Trophoblast cell (in vitro differentiated cells and primary cell): Measurements from ENCODE around the gene IFI27.

Experiments
- DNase-seq, 2 donors: peaks; one replicate each; pipeline ENCODE4 v3.0.0-alpha.2; 2016
- H2AFZ ChIP-seq: 2 replicates; pipeline ENCODE4 v1.6.1; 2013; ENCODE audit warnings: low read length, moderate library complexity, mild to moderate bottlenecking; ENCODE audit not compliant: insufficient read depth, poor library complexity
- H2AK5ac ChIP-seq: 2 replicates; pipeline ENCODE4 v1.6.1; 2013; ENCODE audit warnings: mild to moderate bottlenecking, low read length
- H2BK120ac ChIP-seq: 2 replicates; pipeline ENCODE4 v1.6.1; 2013; ENCODE audit warnings: low read length, mild to moderate bottlenecking, moderate library complexity; ENCODE audit not compliant: insufficient read depth, poor library complexity
- H2BK12ac ChIP-seq: 2 replicates; pipeline ENCODE4 v1.6.1; 2013; ENCODE audit warnings: mild to moderate bottlenecking, low read length, moderate library complexity
- H2BK5ac ChIP-seq: 2 replicates; pipeline ENCODE4 v1.6.1; 2013; ENCODE audit warnings: low read length, low read depth, moderate library complexity, mild to moderate bottlenecking; ENCODE audit not compliant: poor library complexity
- H3K14ac ChIP-seq: 2 replicates; pipeline ENCODE4 v1.6.1; 2013; ENCODE audit warnings: mild to moderate bottlenecking, low read length
- H3K18ac ChIP-seq: 2 replicates; pipeline ENCODE4 v1.6.1; 2013; ENCODE audit warnings: mild to moderate bottlenecking, low read length
- H3K23ac ChIP-seq: 2 replicates; pipeline ENCODE4 v1.6.1; 2013; ENCODE audit warnings: low read length
- H3K27ac ChIP-seq: 2 replicates; pipeline ENCODE4 v1.5.1; 2013; ENCODE audit warnings: low read depth, mild to moderate bottlenecking, inconsistent platforms, low read length, moderate library complexity
- H3K27me3 ChIP-seq: 2 replicates; pipeline ENCODE4 v1.6.1; 2013; ENCODE audit warnings: inconsistent platforms, mild to moderate bottlenecking, low read length, moderate library complexity; ENCODE audit not compliant: insufficient read depth
- H3K36me3 ChIP-seq, 2 experiments: 1 replicate in 1 of 2; 2 replicates in 1 of 2; pipeline ENCODE4 v1.6.1; 2013; ENCODE audit warnings: low read length in 2 of 2, mild to moderate bottlenecking in 2 of 2, moderate library complexity in 1 of 2; ENCODE audit not compliant: insufficient read depth in 2 of 2, control insufficient read depth in 1 of 2
- H3K4ac ChIP-seq: 2 replicates; pipeline ENCODE4 v1.6.1; 2013; ENCODE audit warnings: low read depth, mild to moderate bottlenecking, low read length, moderate library complexity
- H3K4me1 ChIP-seq, 2 experiments: 1 replicate in 1 of 2; 2 replicates in 1 of 2; pipeline ENCODE4 v1.6.1; 2013; ENCODE audit warnings: low read length in 2 of 2, mild to moderate bottlenecking in 2 of 2, moderate library complexity in 1 of 2; ENCODE audit not compliant: insufficient read depth in 2 of 2, control insufficient read depth in 1 of 2
- H3K4me2 ChIP-seq: 2 replicates; pipeline ENCODE4 v1.6.1; 2013; ENCODE audit warnings: inconsistent platforms, mild to moderate bottlenecking, low read length, moderate library complexity
- H3K4me3 ChIP-seq: 2 replicates; pipeline ENCODE4 v1.5.1; 2013; ENCODE audit warnings: mild to moderate bottlenecking, low read depth, low read length, inconsistent platforms
- H3K79me1 ChIP-seq: one replicate; pipeline ENCODE4 v1.6.1; 2013; ENCODE audit warnings: low read length
- H3K79me2 ChIP-seq: 2 replicates; pipeline ENCODE4 v1.6.1; 2013; ENCODE audit warnings: low read length, mild to moderate bottlenecking; ENCODE audit not compliant: control insufficient read depth, insufficient read depth, poor library complexity
- H3K9ac ChIP-seq: 2 replicates; pipeline ENCODE4 v1.6.1; 2013; ENCODE audit warnings: mild to moderate bottlenecking, low read length
- H3K9me3 ChIP-seq: 2 replicates; pipeline ENCODE4 v1.6.1; 2013; ENCODE audit warnings: low read depth, mild to moderate bottlenecking, control low read depth, inconsistent platforms, low read length; ENCODE audit not compliant: insufficient read depth
- H4K12ac ChIP-seq: 2 replicates; pipeline ENCODE4 v1.6.1; 2013; ENCODE audit warnings: low read depth, mild to moderate bottlenecking, low read length, moderate library complexity
- H4K8ac ChIP-seq: 2 replicates; pipeline ENCODE4 v1.6.1; 2013; ENCODE audit warnings: low read depth, mild to moderate bottlenecking, low read length, moderate library complexity
- H4K91ac ChIP-seq: one replicate; pipeline ENCODE4 v1.6.1; 2013; ENCODE audit warnings: low read depth, mild to moderate bottlenecking, low read length, moderate library complexity
- WGBS: extraction: QIAGEN DNeasy Blood & Tissue Kit; methylation state at CpG from one replicate; pipeline ENCODE4 v1.1.7; 2013; ENCODE audit warnings: missing lambda C conversion rate; ENCODE audit not compliant: insufficient read length, insufficient coverage; ENCODE audit errors: extremely low coverage; 5-methylcytosine and 5-hydroxymethylcytosine counted together

The IFI27 gene

DNA sequence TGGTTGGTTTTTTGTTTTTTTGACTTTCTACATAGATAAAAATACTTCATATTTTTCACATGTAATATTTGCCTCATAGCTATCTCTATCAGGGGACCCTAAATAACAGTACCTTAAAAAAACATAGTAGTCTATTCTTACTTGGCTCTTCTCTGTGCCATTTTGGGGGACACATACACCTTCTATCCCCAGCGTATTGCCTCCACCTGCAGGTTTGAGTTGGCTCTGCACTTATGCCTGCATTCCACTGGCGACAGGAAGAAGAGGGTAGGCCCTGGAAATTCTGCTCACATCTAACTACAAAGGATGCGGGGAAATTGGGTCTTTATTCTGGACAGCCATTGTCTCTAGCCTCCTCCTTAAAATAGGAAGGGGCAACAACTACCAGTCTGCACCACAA is 32.7 kb downstream of the IFI27 start:
- Histone ChIP-seq H3K14ac (no peak overlapping the region), H2BK12ac (no peak overlapping the region), H3K36me3 (no peaks in the 10 kb centered on the region), H4K8ac (no peak overlapping the region), H3K4me3 (no peak overlapping the region), H3K9ac (no peak overlapping the region), H3K4me2 (no peak overlapping the region), H2BK5ac (no peak overlapping the region), H2AK5ac (no peak overlapping the region), H3K9me3 (no peaks in the 10 kb centered on the region), H4K12ac (no peak overlapping the region), H3K18ac (no peak overlapping the region), H3K23ac (no peak overlapping the region), H4K91ac (no peak overlapping the region), H3K79me1 (no peaks in the 10 kb centered on the region), H2BK120ac (no peak overlapping the region), H2AFZ (no peak overlapping the region), H3K27ac (no peak overlapping the region), H3K4me1 (no peaks in the 10 kb centered on the region), H3K4ac (no peak overlapping the region), H3K79me2 (no peaks in the 10 kb centered on the region), H3K27me3 (no peaks in the 10 kb centered on the region)
- peak in 1 of 2 donors; percentile 4 for DNase-seq
- WGBS = no CpG with 5 or more reads among the region's 3 CpGs

DNA sequence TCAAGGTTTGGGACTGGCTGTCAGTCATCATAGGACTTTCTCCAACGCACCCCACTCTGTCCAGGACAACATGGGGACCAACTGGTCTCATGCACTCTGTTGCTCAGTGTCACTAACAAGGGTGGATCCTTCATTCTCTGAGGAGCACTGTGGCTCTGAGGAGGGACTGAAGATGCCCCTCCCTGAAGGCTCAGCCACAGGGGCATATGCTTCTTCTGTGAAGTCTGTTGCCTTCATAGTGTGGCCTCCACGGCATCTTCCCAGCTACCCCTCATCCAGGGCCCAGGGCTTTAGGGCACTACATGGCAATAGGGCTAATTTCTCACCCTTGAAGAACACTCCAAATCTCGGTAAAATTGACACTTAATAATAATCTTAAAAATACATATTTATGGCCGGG is 33.2 kb downstream of the IFI27 start:
- H3K9ac ChIP-seq = no peak overlapping the region

DNA sequence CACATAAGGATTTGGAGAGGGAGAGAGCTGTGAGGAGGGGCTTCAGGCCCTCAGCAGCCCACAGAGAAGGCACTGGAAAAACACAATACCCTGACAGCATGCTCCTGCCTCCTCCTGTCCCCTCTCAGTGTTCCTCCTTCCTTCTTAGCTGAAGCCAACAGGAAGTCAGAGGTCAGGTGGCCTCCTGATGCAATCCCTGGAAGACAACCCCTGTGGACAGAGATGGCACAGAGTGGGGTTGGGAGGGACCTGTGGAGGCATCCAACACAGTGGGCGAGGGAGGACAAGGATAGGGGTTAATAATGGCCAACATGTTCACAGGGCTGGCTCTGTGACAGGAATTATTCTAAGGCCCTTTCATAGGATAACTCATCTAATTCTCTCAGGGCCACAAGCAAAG is 34.2 kb downstream of the IFI27 start:
- no peak overlapping the region for H4K12ac ChIP-seq
- WGBS = no CpG with 5 or more reads among the region's 1 CpG
- H3K4me3 ChIP-seq = no peak overlapping the region
- no peak overlapping the region for H3K14ac ChIP-seq
- H3K27me3 ChIP-seq = no peaks in the 10 kb centered on the region
- H3K4me1 ChIP-seq = no peaks in the 10 kb centered on the region
- H3K4me2 ChIP-seq = no peak overlapping the region
- no peak overlapping the region for H2BK12ac ChIP-seq
- no peak overlapping the region for H3K4ac ChIP-seq
- H3K79me2 ChIP-seq = no peaks in the 10 kb centered on the region
- no peaks in the 10 kb centered on the region for H3K79me1 ChIP-seq
- no peak overlapping the region for H3K27ac ChIP-seq
- H2AK5ac ChIP-seq = no peak overlapping the region
- no peak for DNase-seq
- no peak overlapping the region for H3K9ac ChIP-seq
- no peak overlapping the region for H3K23ac ChIP-seq
- H2AFZ ChIP-seq = no peak overlapping the region
- H4K8ac ChIP-seq = peak overlapping the region; percentile 66
- no peak overlapping the region for H2BK5ac ChIP-seq
- no peak overlapping the region for H3K18ac ChIP-seq
- H3K9me3 ChIP-seq = no peaks in the 10 kb centered on the region
- no peak overlapping the region for H2BK120ac ChIP-seq
- no peaks in the 10 kb centered on the region for H3K36me3 ChIP-seq
- H4K91ac ChIP-seq = no peak overlapping the region

More for the DNA sequence above, 33.2 kb downstream of the IFI27 start:
- H2AFZ ChIP-seq = no peak overlapping the region
- no peak overlapping the region for H3K27ac ChIP-seq
- no peaks in the 10 kb centered on the region for H3K79me2 ChIP-seq
- DNase-seq = no peak
- H3K27me3 ChIP-seq = no peaks in the 10 kb centered on the region
- H2BK5ac ChIP-seq = no peak overlapping the region
- H3K4me1 ChIP-seq = no peaks in the 10 kb centered on the region
- H3K18ac ChIP-seq = no peak overlapping the region
- H2BK120ac ChIP-seq = no peak overlapping the region
- H3K79me1 ChIP-seq = no peaks in the 10 kb centered on the region
- no peak overlapping the region for H2BK12ac ChIP-seq
- WGBS = no CpG with 5 or more reads among the region's 4 CpGs
- H3K14ac ChIP-seq = no peak overlapping the region
- H3K4me3 ChIP-seq = no peak overlapping the region
- H3K23ac ChIP-seq = no peak overlapping the region
- no peak overlapping the region for H4K12ac ChIP-seq
- no peak overlapping the region for H3K4me2 ChIP-seq
- no peaks in the 10 kb centered on the region for H3K9me3 ChIP-seq
- H3K36me3 ChIP-seq = no peaks in the 10 kb centered on the region
- H2AK5ac ChIP-seq = no peak overlapping the region
- H4K8ac ChIP-seq = no peak overlapping the region
- no peak overlapping the region for H3K4ac ChIP-seq
- H4K91ac ChIP-seq = no peak overlapping the region

DNA sequence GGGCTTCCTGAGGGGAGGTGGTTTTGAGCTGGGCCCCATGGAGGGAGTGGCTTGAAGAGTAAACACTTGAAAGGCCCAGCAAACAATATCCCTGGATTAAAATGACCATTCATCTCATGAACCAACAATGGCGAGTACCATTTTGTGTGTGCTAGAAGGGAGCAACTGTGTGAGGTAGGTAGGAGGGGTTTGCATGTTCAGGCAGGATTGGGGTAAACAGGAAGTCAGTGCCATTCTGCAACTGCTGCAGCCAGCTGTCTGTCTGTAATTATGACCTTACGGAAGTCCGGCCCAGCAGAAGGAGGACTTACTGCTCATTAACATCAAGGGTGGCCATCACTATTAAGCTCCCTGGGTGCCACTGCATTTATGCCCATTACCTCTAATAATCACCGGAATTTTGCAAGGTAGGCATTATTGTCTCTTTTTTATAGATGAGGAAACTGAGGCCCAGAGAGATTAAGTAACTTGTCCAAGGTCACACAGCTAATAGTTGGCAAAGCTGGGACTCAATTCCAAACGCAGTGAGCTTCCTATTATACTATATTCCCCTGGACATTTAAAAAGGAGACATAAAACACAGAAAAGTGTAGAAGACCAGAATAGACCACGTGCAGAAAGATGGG is 35.5 kb downstream of the IFI27 start:
- no peaks in the 10 kb centered on the region for H3K9me3 ChIP-seq
- no peaks in the 10 kb centered on the region for H3K4me1 ChIP-seq
- H3K36me3 ChIP-seq = no peaks in the 10 kb centered on the region
- H3K14ac ChIP-seq = no peak overlapping the region
- no peak overlapping the region for H3K18ac ChIP-seq
- no peak overlapping the region for H4K91ac ChIP-seq
- H4K12ac ChIP-seq = no peak overlapping the region
- H4K8ac ChIP-seq = no peak overlapping the region
- H3K79me1 ChIP-seq = no peaks in the 10 kb centered on the region
- H3K23ac ChIP-seq = no peak overlapping the region
- no peak overlapping the region for H3K4me3 ChIP-seq
- no peak overlapping the region for H3K4ac ChIP-seq
- H2BK120ac ChIP-seq = no peak overlapping the region
- no peak overlapping the region for H2BK5ac ChIP-seq
- WGBS = no CpG with 5 or more reads among the region's 6 CpGs
- H2BK12ac ChIP-seq = no peak overlapping the region
- H3K9ac ChIP-seq = no peak overlapping the region
- no peaks in the 10 kb centered on the region for H3K79me2 ChIP-seq
- no peaks in the 10 kb centered on the region for H3K27me3 ChIP-seq
- no peak overlapping the region for H2AK5ac ChIP-seq
- H2AFZ ChIP-seq = no peak overlapping the region
- H3K27ac ChIP-seq = no peak overlapping the region
- H3K4me2 ChIP-seq = no peak overlapping the region
- no peak for DNase-seq
